COR-L47 (cell line): Measurements from ENCODE around the gene TMEM190.
A peak's percentile ranks its signal among the peaks of the same experiment; 100 is the strongest.

ENCODE experiments used
- DNase-seq: peaks from one replicate; lab custom pipeline; 2025; lab: John Stamatoyannopoulos, UW

Gene TMEM190

DNA sequence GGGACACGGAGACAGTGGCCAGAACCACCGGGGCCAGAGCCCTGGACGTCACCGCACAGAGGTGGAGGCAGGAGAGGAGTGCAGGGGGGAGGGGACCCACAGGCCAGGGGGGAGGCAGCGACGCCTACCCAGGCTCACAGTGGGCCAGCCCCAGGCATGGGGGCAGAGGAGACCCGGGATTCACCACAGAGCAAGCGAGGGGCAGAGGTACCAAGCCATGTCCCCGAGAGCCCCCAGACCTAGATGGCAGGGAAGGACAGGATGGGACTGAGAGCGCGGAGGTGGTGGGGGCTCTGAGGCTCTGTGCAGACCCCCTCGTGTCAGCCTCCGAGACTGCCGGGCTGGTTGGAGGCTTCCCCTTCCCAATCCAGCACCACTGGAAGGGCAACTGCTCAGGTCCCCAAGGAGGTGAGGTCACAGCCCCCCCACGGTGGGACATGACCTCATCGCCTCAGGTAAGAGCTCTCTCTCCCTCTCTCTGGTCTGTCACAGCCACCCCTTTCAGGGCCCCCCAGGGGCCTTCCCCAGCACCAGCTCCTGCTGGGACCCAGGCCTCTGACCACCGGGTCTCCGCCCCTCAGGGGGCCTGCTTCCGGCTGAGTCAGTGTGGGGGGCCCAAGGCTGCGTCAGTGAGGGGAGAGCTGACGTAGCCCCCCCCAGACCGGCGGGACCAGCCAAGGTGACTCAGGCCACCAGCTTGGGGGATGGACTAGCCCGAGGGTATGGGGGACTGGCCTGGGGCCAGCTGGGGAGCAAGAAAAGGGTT, 4.1 kb upstream of the TMEM190 start:
- DNase-seq: no peak

DNA sequence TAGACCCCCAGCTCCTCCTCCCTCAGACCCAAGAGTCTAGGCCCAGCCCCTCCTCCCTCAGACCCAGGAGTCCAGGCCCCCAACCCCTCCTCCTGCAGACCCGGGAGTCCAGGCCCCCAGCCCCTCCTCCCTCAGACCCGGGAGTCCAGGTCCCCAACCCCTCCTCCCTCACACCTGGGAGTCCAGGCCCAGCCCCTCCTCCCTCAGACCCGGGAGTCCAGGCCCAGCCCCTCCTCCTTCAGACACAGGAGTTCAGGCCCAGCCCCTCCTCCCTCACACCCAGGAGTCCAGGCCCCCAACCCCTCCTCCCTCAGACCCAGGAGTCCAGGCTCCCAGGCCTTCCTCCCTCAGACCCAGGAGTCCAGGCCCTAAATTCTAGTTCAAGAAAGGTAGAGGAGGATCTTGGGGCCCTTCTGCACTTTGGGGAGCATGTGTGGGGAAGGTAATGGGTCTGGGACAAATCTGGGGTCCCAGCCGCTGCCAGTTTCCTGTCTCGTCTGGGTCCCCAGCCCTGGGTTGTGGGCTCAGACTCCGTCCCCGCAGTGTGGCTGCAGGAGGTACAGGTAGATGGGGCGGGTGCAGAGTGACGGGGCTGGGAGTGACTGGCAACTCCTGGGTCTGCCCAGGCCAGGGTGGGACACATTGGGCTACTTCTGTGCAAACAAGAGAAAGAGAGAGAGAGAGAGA, 3.2 kb upstream of the TMEM190 start:
- no peak for DNase-seq

DNA sequence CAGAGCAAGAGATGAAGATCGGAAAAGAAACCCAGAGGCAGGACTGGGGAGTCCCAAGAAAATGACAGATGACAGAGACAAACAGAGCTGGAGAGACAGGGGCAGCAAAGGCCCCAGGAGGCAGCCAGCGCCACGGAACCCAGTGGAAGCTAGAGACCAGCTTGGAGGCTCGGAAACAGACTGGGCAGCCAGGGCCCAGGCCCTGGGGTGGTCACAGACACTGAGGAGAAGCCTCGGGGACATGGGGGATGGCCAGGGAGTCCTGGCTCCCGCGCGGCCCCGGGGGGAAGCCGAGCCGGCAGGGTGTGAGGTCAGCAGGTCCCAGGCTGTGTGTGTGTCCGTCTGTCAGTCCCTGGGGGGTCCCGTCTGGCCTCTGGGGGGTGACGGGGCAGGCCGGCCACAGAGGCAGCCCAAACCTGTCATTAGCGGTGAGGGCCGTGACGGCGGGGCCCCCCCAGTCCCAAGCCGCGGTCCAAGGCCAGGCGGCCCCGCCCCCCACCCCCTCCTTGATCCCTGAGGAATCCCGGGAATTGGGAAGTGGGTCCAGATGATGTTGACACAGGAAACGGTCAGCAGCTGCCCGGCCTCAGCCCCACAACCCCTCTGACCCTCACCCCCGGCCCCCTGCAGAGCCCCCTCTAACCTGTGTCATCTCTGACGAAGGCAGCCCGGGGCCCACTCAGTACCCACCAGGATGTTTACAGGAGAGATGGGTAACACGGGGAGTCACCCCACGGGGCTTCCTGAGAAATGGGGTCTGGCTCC, 2.5 kb upstream of the TMEM190 start:
- no peak for DNase-seq

DNA sequence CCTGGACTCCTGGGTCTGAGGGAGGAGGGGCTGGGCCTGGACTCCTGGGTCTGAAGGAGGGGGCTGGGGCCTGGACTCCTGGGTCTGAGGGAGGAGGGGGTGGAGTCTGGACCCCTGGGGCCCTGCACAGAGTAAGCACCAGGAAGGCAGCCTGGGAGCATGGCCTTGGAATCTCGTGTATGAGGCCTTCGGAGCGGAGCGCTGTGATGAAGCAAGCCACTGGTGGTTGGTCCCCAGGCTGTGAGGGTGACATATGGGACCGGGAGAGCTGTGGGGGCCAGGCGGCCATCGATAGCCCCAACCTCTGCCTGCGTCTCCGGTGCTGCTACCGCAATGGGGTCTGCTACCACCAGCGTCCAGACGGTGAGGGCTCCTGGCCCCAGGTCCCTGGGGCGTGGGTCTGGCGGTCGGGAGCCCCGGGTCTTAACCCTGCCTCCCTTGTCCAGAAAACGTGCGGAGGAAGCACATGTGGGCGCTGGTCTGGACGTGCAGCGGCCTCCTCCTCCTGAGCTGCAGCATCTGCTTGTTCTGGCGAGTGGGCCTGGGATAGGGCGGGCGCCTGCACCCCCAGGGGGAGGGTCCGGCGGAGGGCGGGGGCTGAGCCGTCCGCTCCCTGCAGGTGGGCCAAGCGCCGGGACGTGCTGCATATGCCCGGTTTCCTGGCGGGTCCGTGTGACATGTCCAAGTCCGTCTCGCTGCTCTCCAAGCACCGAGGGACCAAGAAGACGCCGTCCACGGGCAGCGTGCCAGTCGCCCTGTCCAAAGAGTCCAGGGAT, 918 bp downstream of the TMEM190 start:
- DNase-seq: no peak

DNA sequence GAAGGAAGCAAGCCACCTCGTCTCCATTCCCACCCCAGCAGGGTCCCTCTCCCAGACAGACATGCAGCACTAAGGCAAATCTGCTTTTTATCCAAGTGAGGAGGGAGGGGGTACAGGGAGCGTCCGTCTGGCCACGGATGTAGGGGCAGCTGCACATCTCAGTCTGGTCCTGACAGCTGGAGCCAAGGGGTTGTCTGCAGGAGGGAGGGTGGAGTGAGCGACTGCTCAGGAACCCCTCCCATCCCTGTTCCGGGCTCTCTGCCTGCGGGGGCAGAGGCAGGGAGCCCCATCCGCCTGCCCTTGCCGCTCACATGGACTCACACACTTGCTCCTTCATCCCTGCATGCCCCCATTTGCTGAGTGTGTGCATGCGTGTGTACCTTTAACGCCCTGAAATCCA, 2.5 kb downstream of the TMEM190 start:
- DNase-seq: no peak

DNA sequence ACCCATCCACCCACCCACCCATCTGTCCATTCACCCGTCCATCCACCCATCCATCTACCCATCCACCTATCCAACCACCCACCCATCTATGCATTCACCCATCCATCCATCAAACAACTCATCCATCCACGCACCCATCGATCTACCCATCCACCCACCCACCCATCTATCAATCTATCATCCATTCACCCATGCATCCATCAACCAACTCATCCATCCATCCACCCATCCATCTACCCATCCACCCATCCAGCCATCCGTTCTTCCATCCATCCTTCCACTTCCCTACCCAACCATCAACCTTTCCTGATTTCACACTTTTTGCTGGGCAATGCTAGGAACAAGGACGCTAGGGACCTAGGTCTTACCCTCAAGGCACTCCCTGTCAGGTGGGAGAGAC, 5.4 kb downstream of the TMEM190 start:
- no peak for DNase-seq

DNA sequence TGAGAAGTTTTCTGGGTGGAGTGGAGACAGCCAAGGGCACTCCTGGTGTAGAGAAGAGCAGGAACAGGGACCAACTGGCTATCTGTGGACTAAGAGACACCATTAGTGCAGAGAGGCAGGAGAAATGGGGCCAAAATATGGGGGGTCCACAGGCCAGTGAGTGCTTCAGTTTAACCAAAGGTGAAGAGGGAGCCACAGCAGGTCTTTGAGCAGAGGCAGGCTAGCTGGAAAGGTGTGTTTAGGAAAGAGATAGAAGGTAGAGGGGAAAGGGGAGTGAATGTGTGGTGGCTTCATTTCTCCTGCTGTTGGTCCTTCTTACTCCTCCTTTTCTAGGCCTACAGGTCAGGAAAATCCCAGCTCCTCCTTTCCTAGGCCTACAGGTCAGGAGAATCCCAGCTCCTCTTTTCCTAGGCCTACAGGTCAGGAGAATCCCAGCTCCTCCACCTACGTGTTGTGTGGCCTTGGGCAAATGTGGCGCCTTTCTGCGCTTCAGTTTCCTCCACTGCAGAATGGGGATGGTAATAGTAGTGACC, 6.0 kb downstream of the TMEM190 start:
- no peak for DNase-seq

DNA sequence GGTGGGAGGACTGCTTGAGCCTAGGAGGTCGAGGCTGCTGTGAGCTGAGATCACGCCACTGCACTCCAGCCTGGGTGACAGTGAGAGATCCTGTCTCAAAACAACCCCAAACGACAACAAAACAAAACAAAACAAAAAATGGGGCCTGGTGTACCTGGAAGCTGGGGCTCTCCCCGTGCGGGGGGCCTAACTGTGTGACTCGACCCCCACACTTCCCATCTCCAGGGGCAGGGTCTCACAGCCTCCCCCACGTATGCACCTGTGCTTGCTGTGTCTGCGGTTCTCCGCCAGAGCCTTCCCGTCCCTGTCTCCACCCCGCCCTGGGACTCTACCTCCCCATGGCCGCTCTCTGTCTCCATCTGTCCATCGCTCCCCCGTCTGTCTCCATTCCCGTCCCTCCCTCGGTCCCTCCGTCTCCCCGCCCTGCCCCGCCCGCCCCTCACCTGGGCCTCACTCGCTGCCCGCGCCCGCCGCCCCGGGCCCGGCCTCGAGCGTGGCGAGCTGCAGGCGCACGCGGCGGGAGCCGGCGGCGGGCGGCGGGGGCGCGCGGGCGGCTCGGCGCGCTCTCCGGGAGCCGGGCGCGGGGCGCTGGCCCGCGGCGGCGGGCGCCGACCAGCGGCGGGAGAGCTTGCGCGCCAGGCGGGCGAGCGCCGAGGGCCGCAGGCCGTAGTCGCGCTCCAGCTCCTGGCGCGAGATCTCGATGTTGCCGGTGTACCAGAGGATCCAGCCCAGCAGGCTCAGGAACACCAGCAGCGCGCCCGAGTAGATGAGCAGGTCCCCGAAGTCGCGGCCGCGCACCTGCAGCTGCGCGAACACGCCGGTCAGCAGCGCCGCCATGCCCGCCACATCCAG, 6.9 kb downstream of the TMEM190 start:
- DNase-seq: peak; percentile 79

DNA sequence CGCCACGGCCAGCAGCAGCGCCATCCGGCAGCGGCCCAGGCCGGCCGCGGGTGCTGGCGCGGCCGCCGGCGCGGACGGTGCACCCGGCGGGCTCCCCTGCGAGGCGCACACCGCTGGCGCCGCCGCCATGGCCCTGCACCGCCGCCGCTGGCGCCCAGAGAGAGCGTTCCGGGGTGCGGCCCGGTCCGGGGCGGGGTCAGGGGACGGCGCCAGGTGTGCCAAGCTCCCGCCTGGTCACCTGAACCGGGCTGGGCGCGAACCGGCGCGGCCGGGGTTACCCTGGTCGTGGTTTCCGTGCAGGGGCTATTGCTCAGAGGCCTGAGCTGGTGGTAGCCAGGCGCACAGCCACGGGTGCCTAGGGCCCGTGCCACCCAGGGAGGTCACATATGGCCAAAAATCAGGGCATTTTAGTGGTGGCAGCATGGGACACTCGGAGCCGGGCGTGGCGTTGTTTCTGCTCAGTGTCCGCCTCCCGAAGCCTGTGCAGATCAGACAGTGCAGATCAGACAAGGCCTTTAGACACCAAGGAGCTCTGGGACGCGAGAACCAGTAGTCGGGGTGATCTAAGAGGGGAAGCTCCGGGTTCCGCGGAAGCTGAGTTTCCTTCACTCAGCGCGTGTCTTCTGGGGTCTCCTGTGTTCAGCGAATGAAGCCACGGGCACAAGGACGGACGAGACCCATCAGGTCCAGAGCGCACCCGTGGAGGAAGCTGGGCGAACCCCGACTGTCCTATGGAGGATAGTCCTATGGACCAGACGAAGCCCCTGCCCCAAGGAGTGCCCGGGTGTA, 7.7 kb downstream of the TMEM190 start, which contains the start of gene TMEM238:
Gene TMEM238 (minus strand): TSS at position 162 of the 789 bp plus-strand sequence. CDS start 33 bp downstream, at position 129.
- DNase-seq: no peak

DNA sequence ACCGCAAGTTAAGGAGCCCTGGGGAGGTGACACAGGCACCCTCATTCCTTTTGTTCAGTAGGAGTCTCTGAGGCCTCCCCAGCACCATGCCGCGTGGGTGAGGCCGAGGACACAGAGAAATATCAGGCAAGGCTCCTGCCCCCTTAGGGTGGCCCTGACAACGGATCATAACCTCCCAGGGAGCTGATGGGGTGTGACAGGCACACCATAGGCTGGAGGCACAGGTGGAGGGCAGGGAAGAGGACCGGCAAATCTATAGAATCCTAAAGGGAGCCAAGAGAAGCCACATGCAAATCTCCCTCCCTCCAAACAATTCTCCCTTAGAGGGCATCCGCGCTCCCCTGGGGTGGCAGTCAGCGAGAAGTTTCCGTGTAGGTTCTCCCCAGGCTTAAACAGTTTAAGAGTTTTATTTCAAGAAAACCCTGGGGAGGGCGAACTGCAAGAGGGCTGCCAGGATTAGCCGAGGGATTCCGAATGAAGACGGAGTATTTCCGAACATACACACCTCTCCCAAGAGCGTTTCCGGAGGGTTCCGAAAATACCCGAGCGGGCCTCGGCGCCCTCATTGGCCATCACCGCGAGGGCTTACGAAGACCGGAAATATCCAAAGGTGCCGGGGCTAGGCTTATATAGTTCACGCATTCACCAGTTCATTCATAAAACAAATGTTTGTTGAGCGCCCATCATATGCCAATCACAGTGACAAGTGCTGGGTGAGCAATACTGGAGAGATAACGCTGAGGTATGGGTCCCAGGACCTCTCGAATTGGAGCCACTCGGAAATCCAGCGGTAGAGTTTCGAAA, 8.5 kb downstream of the TMEM190 start:
- peak; percentile 96 for DNase-seq

DNA sequence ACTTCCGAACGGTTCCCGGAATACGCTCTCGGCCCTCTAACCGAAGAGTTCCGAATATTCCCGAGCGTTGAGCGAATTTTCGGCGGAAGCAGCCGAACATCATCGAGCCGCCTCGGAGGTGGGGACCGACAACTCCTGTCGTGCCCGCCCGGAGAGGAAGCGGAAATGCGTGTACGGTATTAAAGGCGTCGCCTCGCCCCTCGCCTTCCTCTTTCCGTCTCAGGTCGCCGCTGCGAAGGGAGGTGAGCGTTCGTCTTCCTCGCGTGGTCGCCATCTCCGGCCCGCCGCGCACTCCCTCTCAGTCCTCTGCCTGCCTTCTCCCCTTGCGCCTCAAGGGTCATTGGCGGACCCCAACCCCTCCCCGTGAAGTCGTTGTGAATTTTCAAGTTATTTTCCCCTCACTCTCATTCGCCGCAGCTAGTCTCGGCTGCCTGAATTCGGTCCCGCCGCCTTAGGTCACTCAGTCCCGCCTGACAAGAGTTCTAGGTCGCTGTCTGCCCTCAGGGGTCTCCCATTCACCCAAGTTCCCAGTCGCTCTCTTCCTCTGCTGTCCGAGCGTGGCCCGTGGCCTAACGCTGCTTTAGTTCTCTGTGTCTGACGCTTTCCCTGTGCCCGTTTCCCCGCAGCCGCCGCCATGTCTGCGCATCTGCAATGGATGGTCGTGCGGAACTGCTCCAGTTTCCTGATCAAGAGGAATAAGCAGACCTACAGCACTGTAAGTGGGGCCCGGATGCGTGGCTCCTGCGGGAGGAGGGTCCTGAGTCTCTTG, 9.3 kb downstream of the TMEM190 start, which contains the start of gene RPL28:
Gene RPL28 (plus strand): TSS at position 209 of the 769 bp plus-strand sequence. CDS start 426 bp downstream, at position 635.
- peak; percentile 97 for DNase-seq

DNA sequence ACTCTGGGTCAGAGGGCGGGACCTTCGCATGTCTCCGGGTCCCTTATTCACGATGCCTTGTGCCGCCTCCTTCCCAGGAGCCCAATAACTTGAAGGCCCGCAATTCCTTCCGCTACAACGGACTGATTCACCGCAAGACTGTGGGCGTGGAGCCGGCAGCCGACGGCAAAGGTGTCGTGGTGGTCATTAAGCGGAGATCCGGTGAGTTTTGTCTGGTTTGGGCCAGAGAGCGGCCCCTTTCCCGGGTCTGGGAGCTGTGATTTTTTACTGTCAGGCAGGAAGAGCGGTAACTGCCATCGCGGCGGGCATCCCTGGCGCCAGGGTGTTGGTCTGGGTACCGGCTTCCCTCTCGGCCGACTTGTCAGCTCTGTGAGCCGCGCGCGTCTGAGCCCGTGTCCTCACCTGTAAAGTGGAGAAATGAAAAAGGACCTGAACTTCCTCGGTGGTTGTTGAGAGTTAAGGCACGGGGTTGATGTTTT, 9.9 kb downstream of the TMEM190 start:
- no peak for DNase-seq

DNA sequence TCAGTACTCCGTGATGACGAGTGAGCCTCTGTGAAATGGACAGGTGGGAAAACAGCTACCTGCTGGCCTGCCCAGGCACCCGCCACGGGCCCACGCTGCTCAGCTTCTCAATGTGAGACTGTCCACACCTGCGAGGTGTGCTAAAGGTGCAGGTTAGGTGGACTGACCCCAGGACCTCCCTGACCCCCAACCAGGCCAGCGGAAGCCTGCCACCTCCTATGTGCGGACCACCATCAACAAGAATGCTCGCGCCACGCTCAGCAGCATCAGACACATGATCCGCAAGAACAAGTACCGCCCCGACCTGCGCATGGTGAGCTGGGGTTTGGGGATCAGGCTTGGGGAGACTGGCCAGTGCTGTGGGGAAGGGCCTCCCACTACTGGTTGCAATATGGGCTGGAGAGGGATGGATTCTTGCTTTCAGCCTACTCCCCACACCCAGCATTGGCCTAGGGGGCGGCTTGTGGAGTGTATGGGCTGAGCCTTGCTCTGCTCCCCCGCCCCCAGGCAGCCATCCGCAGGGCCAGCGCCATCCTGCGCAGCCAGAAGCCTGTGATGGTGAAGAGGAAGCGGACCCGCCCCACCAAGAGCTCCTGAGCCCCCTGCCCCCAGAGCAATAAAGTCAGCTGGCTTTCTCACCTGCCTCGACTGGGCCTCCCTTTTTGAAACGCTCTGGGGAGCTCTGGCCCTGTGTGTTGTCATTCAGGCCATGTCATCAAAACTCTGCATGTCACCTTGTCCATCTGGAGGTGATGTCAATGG, 11.3 kb downstream of the TMEM190 start:
- no peak for DNase-seq

DNA sequence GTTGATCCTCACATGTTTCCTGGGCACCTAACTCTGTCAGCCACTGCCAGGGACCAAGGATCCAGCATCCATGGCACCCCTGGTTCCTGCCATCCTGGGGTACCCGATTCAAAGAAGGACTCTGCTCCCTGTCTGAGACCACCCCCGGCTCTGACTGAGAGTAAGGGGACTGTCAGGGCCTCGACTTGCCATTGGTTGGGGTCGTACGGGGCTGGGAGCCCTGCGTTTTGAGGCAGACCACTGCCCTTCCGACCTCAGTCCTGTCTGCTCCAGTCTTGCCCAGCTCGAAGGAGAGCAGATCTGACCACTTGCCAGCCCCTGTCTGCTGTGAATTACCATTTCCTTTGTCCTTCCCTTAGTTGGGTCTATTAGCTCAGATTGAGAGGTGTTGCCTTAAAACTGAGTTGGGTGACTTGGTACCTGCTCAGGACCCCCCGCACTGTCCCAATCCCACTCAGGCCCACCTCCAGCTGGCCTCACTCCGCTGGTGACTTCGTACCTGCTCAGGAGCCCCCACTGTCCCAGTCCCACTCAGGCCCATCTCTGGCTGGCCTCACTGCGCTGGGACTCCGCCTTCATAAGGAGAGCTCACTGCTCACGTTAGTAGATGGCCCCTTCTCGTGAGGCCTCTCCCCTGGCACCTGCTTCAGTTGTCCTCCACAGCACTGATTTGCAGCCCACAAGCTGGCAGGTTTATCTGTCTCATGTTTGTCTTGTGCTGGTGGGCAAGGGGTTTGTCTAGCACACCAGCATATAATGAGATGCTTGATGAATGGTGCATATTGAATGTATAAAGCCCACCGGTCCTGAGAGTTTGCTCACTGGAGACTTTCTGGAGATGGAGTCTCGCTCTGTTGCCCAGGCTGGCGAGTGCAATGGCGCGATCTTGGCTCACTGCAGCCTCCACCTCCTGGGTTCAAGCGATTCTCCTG, 13.0 kb downstream of the TMEM190 start:
- no peak for DNase-seq

DNA sequence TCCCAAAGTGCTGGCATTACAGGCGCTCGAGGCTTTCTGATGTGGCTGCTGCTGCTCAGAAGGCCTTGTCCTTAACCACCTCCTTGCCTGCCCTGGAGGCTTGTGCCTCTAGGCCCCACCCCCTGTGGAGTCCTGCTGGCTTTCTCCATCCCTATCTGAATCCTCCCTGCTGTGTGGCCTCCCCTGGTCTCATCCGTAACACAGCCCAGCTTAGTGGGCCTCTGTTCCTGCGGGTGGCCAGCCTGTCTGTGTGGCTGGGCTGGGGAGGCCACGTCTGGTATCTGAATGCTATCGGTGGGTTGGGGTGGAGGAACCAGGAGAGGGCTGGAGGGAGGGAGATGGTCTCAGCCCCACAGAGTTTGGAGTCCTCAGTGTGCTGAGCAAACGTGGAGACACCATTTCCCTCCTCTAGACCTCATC, 13.8 kb downstream of the TMEM190 start:
- DNase-seq: no peak

DNA sequence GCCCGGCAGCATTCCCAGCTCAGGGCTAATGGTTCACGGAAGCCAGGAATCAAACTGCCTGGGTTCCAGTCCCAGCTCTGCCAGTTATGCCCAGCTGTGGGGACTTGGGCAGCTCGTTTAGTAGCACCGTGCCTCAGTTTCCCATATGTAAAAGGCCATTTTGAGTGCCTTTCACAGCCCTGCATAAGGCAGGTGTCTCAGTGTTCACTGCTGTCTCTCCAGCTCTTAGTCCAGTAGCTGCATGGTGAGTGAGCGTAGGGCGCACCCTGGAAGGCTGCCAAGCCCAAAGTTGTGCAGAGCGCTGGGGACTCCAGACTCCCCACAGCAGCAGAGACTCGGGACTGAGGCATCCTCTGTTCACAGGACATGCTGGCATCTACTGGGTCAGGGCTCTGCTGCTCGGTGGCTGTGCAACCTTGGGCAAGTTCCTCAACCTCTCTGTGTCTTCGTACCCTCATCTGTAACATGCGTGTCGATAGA, 14.6 kb downstream of the TMEM190 start:
- no peak for DNase-seq
